GM21360 (cell line): ENCODE results near the gene MLC1.

Experiments used
- ATAC-seq: cut with Tn5 transposase; IDR thresholded peaks from one replicate; pipeline ENCODE4 v1.9.1; 2021; ENCODE audit warnings: mild to moderate bottlenecking, moderate library complexity; ENCODE audit not compliant: unreplicated experiment

MLC1 gene

DNA sequence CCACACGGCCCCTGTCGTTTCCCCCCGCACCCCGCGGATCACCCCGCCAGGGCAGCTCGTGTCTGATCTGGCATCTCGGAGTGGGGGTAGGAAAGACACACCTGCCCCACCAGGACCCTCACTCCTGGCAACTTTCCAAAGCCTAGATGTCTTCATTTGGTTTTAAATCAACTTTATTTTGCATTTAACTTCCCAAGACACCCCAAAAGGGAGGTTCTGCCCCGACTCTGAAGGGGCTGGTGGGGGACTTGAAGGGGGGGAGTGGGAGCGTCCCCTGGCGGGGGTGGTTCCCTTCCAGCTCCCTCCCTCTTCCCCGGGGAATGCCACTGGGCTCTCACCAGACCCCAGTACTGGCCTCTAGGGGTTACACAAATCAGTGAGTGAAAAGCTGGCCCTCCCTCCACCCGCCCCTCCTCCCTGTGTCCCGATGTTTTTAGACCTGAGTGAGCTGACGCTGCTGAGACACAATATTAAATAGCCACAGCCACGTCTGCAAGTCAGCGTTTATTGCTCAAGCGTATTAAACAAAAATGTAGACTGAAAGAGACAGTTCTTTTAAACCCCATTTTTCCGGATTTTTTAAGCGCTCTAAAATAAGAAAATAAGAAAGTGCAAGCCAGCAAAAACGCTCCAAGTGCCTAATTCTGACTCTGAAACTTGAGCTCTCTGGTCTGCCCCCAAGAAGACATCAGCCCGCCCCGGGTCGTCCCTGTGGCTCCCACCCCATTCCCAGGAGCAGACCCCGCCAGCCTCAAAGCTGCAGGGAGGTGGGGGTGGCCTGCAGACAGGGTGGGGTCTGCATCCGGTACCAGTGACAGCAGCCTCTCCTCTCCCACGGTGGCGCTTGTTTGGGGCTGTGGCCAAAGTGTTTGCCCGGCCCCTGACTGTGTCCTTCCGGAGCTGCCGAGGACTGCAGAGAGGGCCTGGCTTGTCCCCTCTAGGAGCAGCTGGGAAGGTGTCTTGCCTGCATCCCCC lies 26.0 kb downstream of the MLC1 start:
- ATAC-seq, result no peak

DNA sequence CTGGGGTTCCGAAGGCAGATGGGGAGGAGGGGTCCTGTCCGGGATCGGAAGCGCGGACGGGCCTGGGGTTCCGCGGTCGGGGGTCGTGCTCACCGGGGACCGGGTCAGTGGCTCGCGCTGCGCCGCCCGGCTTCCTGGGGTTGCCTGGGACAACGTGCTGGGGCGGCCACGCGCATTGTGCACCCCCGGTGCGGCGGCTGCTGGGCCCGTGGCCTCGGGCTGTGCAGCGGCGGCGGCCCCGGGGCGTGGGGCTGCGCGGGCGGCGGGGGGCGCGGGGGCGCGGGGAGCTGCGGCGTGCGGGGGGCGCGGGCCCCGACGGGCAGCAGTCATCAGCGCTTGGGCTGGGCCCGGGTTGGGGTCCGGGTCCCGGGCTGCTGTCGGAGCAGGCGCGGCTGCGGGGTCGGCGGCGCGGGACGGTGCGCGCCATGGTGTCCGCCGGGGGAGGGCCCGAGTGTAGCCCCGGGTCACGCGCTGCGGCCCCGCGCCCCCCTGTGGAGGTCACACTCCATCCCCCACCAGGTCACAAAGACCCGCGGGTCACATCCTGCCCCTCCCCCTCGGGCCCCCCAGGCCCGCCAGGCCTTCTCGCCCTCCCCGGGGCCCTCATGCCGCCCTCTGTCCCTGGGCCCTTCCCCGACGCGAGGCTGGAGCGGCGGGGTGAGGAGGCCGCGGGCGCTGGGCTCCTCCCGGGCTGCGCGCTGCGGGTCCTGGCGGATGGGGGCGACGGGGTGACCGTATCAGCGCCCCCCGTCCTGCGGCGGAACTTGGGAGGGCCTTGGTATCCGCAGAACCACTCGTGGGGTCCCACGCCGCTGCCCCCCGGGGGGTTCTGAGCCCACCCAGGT lies 26.9 kb downstream of the MLC1 start, which contains the start of gene TTLL8:
Gene TTLL8, minus strand, starts transcription at position 238 of the 845 bp plus-strand sequence.
- ATAC-seq, result no peak

DNA sequence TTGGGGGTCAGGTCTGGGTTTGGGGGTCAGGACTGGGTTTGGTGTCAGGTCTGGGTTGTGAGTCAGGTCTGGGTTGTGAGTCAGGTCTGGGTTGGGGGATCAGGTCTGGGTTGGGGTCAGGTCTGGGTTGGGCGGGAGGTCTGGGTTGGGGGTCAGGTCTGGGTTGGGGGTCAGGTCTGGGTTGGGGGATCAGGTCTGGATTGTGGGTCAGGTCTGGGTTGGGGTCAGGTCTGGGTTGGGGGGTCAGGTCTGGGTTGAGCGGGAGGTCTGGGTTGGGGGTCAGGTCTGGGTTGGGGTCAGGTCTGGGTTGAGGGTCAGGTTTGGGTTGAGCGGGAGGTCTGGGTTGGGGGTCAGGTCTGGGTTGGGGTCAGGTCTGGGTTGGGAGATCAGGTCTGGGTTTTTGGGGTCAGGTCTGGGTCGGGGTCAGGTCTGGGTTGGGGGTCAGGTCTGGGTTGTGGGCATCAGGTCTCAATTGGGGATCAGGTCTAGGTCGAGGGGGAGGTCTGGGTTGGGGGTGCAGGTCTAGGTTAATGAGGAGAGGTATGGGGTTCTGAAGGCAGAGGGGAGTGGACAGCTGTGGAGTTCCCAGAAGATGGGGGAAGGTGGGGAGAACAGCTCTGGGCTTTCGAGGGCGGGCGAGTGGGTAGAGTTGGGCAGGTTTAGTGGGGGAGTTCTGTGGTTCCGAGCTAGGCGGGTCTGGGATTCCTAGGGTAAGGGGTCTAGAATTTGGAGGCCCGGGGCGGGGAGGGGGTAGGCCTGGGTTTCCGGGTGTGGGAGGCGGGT lies 27.8 kb downstream of the MLC1 start:
- no peak for ATAC-seq

DNA sequence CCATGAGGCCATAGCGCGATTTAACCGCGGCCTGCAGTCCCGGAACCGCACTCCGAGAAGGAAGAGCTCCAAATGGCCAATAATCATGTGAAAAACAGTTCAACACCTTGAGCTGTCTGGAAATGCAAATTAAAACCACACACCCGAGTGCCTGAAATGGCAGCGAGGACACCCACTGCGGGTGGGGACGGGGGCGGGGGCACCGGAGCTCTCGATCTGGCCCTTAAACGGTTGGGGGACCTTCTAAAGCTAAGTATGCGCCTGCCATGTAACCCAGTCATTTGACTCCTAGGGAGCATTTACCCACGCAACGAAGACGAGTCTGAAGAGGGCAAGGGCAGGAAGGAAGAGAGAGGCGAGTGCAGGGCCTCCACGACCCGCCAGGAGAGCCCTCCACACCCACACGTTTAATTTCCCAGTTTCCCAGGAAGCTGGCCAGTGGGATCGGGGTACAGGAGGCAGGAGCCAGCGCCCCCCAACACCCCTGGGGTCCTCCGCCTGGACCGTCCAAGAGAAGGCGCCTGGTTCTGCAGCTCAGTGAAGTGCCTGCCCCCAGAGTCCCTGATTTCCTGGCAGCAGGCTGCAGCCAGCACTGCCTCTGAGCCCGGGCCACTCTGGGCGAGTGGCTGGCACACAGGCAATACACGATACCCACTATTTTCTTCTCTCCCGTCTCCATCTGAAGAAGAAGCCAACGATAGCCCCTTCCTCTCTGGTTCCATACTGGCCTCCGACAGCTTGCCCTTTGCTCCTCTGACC lies 28.8 kb downstream of the MLC1 start:
- ATAC-seq, result no peak

DNA sequence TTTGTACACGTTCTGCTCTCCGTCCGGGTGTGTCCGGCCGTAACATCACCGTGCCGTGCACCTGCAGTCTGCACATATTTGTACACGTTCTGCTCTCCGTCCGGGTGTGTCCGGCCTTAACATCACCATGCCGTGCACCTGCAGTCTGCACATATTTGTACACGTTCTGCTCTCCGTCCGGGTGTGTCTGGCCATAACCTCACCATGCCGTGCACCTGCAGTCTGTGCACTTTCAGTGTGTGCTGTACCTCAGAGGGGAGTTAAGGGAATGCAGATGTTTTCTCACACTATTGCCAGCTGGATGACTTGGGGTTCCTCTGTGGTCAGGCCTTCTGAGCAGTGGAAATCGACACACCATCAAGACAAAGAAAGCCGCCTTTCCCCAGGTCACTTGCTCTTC lies 31.4 kb downstream of the MLC1 start:
- ATAC-seq, result no peak

DNA sequence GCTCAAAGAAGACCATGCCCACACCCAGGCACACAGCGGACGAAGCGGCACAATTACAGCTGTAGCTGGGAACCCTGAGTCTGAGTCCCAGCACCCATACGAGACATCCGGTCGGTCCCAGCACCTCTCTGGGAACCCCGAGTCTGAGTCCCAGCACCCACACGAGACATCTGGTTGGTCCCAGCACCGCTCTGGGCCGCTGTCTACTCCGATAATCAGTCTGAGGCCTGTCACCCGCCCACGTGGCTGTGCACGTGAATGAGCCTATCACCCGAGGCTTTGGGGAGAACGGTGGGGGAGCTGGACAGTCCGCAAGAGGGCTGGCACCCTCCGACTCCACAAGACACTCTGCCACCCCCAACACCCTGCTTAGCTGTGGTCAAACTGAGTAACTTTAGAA lies 33.3 kb downstream of the MLC1 start:
- no peak for ATAC-seq

DNA sequence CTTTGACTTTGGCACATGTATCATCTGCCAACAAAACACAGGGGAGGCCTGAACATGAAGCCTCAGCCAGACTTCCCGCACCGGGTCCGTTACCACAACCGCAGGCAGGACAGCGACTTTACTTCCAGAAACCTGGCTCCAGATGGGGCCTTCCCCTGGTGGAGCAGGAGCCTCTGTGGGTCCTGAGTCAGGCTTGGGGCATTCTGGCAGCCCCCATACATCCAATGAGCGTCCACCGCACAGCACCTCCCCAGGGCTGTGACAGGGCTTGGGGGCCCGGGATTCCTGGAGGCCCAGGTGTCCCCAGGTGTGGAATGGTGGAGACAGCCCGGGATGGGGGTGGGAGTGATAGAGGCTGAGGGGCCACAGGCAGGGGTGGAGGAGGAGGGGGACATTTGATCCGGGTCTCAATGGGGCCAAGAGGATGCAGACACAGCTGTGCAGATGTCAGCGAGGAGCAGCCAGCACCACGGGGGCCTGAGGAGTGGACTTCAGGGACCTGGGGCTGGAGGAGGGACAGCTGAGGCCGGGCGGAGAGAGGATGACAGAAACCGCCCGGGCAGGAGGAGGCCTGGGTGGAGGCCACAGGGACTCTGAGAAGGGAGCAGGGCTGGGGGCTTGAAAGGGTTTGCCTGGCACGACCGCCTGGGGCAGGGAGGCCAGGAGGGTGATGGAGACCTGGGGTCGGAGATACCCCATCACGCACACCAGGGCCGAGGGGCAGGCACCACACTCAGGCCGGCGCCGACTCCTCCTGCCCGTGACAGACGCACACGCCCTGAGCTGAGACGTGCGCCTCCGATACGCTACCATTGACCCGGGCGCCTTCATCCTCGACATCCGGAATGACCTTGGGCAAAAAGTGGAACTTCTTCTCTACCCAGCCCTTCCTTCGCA lies 35.7 kb downstream of the MLC1 start:
- no peak for ATAC-seq

DNA sequence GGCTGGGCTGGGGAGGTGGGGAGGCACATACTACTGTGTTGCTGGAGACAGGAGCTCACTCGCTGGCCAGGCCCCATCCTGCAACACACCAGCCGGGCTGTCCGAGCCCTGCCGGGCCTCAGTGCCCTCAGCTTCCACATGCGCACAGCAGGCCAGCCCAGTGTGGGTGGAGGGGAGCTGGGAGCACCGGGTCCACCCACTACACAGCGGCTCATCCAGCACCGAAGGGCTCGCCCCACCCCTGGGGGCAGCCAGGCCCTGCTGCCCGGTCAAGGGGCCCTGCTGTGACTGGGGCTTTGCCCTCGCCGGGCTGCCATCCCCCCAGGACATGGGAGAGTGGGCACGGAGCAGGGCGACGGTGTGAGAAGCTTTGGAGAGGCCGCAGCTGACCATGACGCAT lies 36.4 kb downstream of the MLC1 start:
- ATAC-seq, result no peak

DNA sequence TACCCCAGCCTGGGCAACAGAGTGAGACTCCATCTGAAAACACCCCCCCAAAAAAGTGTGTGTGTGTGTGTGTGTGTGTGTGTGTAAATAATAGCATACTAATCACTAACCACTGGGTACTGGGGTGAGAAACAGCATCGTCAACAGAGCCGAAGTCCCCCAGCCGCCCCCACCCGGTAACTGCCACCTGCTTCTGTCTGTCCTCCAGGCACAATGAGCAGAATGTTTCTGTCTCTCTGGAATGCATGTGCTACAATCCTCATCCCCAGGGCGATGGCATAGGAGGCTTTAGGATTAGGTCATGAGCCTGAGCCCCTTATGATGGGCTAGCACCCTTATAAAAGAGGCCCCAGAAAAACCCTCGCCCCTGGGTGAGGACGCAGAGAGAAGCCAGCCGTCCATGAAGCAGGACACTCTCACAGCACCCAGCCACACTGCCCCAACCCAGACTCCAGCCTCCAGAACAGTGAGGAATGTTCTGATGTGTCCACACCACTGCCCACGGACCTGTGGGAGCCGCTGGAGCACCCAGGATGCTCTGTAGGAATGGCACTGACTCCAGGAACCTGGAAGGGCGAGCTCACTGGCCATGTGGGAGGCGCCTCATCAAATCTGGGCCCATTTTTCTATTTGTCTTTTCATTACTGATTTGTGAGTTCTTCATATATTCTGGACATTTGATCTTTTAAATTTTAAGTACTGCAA lies 37.0 kb downstream of the MLC1 start:
- ATAC-seq, result no peak

DNA sequence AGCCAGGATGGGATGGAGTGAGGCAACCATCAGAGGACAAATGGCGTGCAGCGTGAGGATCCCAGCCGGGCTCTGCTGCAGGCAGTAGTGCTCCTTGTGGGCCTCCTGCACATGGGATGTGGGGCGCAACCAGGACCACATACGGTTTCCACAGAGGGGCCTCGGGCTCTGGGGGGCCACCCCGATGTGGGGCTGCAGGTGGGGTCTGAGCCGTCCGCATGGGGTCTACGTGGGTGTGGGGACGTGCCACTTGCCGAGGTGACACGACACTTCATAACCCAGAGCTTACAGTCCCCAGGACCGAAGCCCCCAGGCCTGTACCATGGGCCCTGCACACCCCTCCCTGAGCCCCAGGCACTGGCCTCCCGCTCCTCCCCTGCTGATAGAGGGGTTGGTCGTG lies 37.9 kb downstream of the MLC1 start:
- no peak for ATAC-seq

DNA sequence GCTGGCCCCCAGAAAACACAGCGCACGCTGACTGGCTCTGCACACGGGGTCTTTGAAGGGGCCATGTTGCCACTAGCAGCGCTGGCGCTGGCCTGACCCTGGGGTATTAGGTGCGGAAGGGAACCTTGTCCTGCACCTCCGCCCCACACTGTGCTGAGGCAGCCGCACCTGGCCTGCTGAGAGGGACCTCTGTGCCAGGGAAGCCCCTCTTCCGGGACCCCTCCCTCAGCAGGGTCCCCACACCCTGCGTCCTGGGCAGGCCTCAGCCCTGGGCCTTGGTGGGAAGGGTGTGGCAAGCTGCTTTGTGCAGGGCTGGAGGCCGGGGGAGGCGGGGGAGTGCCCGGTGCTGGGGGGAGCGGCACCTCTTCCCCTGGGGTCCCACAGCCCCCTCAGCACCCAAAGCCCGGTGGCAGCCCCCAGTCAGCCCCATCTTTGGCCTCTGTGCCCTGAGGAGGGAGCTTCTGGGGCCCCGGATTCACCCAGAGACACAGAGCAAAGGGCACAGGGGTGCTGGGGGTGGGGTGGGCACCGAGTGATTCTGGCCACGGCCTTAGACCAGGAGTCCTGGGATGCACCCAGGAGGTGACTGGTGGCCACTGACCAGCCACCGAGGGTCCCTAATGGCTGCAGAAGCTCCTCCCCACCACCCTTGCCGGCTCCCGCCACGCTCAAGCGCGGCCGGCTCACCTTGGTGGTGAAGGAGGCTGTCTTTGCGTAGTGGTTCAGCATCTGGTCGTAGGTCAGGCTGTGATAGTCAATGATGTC lies 38.6 kb downstream of the MLC1 start:
- no peak for ATAC-seq

DNA sequence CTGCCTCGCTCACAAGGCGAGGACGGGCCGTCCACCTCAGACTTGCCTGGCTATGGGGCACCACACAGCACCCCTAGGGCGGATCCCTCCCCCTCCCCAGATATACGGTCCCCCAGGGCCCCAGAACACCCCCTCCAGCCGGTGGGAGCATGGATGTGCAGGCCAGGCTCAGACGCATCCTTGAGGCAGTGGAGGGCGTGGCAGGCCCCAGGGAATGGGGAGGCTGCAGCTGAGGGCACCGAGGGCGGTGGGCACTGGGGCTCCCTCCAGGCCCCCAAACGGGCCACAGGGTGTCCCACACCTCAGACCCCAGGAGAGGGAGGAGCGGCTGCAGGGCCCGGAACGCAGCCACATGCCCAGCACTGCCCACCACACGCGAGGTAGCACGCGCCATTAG lies 39.2 kb downstream of the MLC1 start:
- ATAC-seq, result no peak

DNA sequence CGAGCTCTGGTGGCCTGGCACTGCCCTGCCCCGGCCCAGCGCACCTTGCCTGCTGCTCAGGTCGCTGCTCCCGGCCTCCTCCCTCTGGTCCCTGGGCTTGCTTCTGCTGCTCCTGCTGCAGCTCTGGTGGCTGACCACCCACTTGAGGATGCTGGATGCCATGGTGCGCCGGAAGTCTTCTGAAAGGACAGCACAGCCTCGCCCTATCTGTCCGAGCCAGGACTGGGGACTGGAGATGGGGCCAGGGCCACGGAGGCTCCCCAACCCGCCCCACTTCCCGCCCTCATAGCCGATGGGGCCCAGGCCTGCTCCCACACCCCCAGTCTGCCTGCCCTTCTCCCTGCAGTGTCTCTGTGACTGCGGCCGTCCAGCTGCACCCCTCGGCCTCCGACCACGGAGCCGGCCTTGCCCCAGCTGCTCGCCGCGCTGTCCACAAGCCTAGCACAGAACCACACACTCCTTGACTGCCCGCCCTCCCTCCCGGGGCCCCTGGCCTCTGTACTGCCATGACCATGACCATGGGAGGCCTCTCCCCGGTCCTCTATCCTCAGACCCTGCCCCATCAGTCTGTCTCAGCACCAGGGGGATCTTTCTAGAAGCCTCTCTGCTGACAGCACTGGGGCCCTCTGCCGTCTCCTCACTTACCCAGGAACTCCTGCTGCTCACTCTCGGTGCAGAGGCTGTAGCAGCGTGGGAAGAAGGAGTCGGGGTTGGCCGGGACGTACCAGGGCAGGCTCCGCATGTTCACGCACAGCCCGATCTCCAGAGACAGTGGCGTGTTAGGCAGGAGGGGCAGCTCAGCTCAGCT lies 39.8 kb downstream of the MLC1 start:
- ATAC-seq, result no peak

DNA sequence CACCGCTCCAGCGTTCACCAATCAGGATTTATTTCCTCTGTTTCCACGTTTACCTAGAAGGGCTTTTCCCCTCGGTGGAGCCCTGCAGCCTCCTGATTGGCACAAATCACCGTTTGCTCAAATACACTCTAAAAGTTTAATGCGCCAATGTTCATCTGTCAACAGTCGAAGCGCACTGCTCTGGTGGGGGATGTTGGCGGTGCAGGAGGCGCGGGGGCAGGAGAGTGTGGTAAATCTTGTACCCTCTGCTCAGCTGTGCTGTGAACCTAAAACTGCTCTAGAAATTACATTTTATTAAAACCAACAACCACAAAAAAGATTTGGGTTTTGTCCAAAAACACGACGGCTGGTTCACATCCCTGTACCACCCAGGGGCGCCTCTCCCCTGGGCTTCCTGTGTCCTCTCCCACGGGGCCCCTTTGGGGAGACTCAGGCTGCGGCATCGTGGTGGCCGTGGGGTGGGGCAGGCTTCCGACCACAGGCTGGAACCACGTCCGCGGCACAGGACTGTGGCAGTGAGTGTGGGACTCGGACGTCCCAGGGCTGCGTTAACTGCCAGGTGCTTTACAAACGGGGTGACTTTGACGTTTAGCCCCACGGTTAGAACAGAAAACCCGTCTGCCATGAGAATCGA lies 40.6 kb downstream of the MLC1 start:
- no peak for ATAC-seq

DNA sequence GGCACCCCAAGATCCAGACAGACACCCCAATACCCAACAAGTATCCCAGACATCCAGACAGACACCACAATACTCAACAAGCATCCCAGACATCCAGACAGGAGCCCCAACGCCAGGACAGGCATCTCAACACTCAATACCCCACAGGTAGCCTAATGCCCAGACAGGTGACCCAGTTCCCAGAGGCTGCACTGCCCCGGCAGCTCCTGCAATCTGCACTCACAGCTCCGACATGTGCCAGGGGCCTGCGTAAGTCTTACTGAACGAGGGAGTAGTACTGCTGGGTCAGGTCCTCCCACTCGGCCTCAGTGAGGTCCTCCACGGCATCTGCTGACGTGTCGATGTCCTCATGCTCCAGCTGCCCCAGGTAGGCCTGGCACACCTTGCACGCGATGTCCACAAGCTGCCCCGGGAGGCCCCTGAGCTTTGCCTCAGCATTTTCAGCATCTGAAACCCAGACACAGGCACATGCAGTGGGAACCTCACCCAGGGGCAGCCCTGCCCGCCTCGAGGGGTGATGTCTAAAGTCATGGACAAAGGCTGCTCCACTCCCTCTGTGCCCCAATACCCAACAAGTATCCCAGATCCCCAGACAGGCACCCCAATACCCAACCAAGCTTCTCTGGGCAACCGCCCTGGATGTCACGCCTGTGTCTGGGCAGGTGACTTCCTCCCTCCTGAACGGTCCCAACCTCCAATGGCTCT lies 43.7 kb downstream of the MLC1 start:
- ATAC-seq, result no peak

DNA sequence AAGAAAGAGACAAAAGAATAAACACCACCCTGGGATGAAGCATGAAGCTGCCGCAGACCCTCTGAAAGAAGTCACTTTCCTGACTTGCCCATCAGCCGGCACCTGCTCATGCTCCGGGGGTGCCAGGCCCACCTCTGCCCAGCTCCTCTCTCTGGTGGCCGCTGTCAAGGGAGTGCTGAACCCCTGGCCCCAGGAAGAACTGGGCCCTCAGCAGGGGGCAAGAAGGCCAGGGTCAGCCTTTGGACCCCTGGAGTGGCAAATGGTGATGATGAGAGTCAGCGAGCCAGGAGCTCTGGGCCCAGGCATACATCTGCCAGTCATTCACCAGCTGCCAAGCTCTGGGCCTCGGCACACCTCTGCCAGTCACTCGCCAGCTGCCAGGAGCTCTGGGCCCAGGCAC lies 44.5 kb downstream of the MLC1 start:
- no peak for ATAC-seq
